Retinal pigment epithelial cell (primary cell): Measurements from ENCODE around the gene RUNX2.
"Not testable (repeated sequence)": the region's sequence is repeated elsewhere in the genome, so short reads cannot be mapped to it uniquely, and the experiment has no call there.

Experiments
- DNase-seq: peaks from one replicate; pipeline ENCODE4 v3.0.0-alpha.2; 2010; ENCODE audit warnings: low read depth
- H3K4me3 ChIP-seq: 2 replicates; pipeline ENCODE4 v1.5.1; 2011; ENCODE audit warnings: mild to moderate bottlenecking, low read length, control low read depth, moderate library complexity
- CTCF ChIP-seq: conservative IDR thresholded peaks from 2 replicates; pipeline ENCODE4 v1.5.1; 2011; ENCODE audit warnings: low read depth, low read length, control low read depth, inconsistent platforms

RUNX2 gene

DNA sequence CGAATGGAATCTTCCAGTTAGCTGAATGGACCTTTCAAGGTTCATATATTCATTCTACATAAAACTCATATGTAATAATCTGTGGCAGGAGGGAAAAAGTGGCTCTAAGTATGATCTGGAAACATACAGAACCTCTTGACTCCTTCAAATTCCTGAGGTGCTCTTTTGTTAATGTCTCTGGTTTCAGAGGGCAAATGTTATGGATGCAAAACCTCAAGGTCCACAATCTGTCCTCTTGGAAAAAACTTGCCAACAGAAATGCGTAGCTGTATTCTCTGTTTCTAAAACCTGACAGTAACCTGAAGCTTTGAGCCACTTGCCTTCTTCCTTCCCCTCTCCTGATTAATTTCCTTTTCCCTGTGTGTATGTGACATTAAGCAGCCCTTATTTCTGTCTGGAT is 130.5 kb downstream of the RUNX2 start:
- TF ChIP-seq CTCF = no peak
- DNase-seq = no peak
- H3K4me3 ChIP-seq = no peak overlapping the region

GRCh38 chr6:45460166-45460565 is 132.0 kb downstream of the RUNX2 start:
- no peak for DNase-seq
- no peak for TF ChIP-seq CTCF
- H3K4me3 ChIP-seq = no peak overlapping the region

DNA sequence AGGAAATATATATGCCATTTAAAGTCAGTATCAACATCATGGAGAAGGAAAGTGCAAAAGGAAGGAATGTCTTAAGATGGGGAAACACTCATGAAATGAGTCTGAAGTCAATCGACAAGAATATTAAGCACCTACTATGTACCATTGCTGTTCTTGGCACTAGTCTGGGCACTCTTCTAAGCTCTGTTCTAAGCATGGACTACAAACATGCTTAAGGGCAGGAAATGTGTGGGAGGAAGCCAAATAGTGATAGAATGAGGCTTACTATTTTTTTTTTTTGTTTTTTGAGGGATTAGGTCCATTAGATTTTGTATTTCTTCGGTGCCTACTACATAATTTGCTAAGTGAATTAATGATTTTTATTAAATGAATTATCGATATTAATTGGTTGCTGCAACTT is 133.4 kb downstream of the RUNX2 start:
- H3K4me3 ChIP-seq = no peak overlapping the region
- no peak for TF ChIP-seq CTCF
- no peak for DNase-seq

DNA sequence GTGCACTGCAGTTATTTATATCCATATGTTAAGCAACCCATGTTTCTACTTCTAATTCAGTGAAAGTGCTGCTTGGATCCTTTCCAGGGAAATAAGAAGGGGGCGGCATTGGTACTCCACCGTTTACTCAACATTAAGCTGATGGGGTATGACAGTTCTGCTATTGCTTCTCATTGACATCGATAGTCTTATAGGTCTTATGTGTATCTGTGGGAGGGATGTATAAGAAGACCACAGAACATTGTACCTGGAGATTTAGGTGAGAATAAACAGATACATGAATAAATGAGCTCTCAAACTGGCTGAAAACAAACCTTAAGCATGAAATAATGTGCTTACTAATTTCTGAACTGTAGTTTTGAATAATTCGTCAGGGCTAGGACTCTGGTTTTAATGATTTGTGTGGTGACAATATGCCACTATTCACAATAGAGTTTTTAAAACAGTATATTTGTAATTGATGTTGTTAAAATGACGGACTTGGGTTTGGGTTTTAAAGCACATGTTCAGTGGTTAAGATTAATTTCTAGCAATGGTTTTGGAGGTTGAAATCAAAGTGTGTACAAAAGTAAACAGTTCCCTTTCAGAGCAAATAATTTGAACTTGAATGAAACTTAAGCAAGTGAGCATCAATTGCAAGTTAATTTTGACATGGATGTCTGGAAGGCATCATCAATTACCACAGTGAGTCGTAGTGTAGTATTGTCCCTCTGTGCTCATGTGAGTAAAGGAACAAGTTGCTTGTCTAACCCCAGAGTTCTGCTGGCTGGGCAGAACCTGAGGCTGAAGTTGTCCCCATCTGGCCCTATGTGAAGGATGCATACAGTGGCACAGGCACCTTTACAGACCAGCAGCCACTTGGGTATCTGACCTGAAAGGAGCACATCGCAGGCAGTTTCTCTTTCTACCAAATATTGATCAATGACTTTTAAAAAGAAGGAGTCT is 134.3 kb downstream of the RUNX2 start:
- H3K4me3 ChIP-seq = no peak overlapping the region
- DNase-seq = no peak
- TF ChIP-seq CTCF = no peak

GRCh38 chr6:45464685-45465084 is 136.6 kb downstream of the RUNX2 start:
- no peak for DNase-seq
- no peak overlapping the region for H3K4me3 ChIP-seq
- TF ChIP-seq CTCF = no peak

DNA sequence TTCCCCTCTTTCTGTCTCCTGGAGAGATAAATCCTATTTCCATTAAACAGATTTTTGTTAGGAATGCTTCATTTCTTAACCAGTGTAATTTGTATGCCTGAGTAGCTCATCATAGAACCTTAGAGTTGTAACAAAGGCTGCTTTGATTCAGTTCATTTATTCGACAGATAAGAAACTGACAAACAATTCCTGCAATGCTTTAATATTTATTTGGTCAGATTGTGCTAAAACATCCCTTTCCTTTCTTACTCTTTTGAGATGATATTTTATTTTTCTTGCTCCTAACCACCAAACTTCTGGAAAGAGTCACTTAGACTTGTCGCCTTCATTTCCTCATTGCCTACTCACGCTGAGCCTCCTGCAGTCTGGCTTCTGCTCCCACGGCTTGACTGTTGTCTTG is 138.6 kb downstream of the RUNX2 start:
- TF ChIP-seq CTCF = no peak
- H3K4me3 ChIP-seq = no peak overlapping the region
- DNase-seq = no peak

- DNase-seq, H3K4me3 ChIP-seq: not testable (repeated sequence)
Measured at GRCh38 chr6:45467417-45467816, 139.3 kb downstream of the RUNX2 start.
